ENCODE data around the gene PKD1L1.

- TF ChIP-seq CTCF (IDR thresholded peaks at IDR 0.05) (no peak), POLR2A (IDR thresholded peaks at IDR 0.05) (no peak), POLR2AphosphoS5 (IDR thresholded peaks at IDR 0.05) (no peak)
Observed at GRCh38 chr7:47905076-47905920, 43.0 kb downstream of the PKD1L1 start.

All from prostate gland (tissue), 2 donors.